ENCODE results near the gene NUP210L. TPM values are rescaled to one million over a fixed set of nuclear protein-coding genes. Genes with fewer than 3 reads are reported as not detected.

The NUP210L gene
- total and polyA plus RNA-seq, 3 donors from 2014 or later = 23.0 to 77.2 (median 24.4) TPM

DNA sequence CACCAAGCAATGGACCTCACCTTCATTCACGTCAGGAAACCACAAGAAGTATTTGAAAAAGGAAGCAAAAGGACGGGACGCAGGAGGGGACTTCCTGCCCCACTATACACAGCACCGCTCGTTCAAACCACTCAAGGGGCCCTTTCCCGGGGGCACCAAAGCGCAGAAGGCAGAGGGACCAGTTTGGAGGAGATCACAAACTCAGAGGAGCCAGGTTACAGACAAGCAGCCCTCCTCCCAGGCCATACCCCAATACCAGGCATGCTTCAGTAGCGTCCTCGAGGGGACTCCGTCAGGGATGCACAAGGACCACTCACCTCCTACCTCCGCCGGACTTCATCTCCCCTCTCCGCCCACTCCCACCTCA, 197.1 kb downstream of the NUP210L start:
- Histone ChIP-seq H3K9me3 (no peaks in the 10 kb centered on the region), H3K27ac (peak overlapping the region; percentile 94 to 96), H3K27me3 (no peaks in the 10 kb centered on the region), H3K4me3 (peak overlapping the region; percentile 94 to 99), H3K4me1 (peaks cover 41% of the 10 kb centered on the region), H3K36me3 (ENCODE audit: low read depth, missing control alignments) (no peaks in the 10 kb centered on the region)
- DNase-seq = peak; percentile 28
- WGBS, 2 donors = 0 to 2% methylated on average over 11 to 13 of the region's 13 CpGs
- no peak for TF ChIP-seq POLR2A (IDR thresholded peaks at IDR 0.05)
- TF ChIP-seq, protein P1, sequence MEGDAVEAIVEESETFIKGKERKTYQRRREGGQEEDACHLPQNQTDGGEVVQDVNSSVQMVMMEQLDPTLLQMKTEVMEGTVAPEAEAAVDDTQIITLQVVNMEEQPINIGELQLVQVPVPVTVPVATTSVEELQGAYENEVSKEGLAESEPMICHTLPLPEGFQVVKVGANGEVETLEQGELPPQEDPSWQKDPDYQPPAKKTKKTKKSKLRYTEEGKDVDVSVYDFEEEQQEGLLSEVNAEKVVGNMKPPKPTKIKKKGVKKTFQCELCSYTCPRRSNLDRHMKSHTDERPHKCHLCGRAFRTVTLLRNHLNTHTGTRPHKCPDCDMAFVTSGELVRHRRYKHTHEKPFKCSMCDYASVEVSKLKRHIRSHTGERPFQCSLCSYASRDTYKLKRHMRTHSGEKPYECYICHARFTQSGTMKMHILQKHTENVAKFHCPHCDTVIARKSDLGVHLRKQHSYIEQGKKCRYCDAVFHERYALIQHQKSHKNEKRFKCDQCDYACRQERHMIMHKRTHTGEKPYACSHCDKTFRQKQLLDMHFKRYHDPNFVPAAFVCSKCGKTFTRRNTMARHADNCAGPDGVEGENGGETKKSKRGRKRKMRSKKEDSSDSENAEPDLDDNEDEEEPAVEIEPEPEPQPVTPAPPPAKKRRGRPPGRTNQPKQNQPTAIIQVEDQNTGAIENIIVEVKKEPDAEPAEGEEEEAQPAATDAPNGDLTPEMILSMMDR (IDR thresholded peaks at IDR 0.05) = no peak
- intact Hi-C loops (cut with DNase I; ENCODE audit: low total_unique reads) = no loop called here

DNA sequence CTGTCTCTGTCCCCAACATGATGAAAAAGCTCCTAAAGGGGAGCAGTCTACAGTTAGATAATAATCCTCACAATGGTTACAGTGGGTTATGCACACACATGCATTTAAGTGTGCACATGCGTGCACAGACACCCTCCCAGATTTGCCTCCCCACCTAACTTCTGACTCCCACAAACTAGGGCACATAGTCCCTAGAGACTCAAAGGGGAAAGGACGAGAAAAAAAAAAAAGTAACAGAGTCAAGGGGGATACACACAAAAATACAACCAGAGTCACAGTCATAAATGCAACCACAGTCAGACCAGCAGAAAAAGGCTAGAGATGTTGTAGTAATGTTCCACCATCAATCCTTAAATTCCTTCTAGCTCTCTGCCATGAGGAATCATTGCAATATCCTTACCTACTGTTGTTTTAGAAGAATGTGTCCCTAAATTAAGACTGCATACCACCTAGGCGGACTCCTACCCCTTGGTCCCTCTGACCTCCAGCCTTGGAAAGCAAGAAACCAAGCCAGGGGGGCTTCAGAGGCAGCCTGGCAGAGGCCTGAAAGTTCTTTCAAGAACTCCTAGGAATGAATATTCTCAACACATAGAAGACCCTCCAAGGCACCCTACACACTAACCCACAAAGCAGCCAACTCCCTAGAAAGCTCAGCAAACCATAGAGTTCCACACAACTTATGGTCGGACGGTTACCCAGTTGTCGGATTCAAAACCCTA, 197.7 kb downstream of the NUP210L start:
- Histone ChIP-seq H3K4me1 (peaks cover 36% of the 10 kb centered on the region), H3K9me3 (no peaks in the 10 kb centered on the region), H3K27me3 (no peaks in the 10 kb centered on the region), H3K36me3 (ENCODE audit: low read depth, missing control alignments) (no peaks in the 10 kb centered on the region), H3K27ac (peak overlapping the region; percentile 94 to 96), H3K4me3 (peak overlapping the region; percentile 94 to 99)
- intact Hi-C loops (cut with DNase I; ENCODE audit: low total_unique reads) = no loop called here
- whole genome bisulfite sequencing, 2 donors = 20 to 26% methylated on average over 6 of the region's 6 CpGs
- DNase-seq = no peak
- TF ChIP-seq, protein P1 (IDR thresholded peaks at IDR 0.05) = no peak
- no peak for TF ChIP-seq POLR2A (IDR thresholded peaks at IDR 0.05)

DNA sequence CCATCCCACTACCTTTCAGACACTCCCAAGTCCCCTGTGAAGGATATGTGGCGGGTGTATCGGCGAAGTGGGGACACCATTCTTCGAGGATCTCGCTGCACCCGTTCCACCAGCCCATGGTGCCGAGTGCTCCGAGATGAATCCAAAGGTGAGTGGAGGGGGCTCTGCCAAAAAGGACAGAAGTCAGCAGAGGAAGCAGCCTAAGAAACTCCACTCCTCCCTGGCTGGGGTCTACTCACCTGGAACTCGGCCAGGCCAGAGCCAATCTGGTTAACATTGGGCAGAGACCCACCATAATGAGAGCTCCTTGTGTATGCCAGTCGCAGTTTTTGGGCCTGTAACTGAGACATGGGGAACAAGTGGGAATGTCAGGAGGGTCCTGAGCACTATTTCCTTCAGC, 200.0 kb downstream of the NUP210L start:
- 89 to 90% methylated on average over 10 of the region's 10 CpGs for WGBS, 2 donors
- H3K4me3 ChIP-seq = no peak overlapping the region
- no peaks in the 10 kb centered on the region for H3K27me3 ChIP-seq
- no peak for TF ChIP-seq POLR2A (IDR thresholded peaks at IDR 0.05)
- TF ChIP-seq, protein P1 (IDR thresholded peaks at IDR 0.05) = no peak
- H3K9me3 ChIP-seq = no peaks in the 10 kb centered on the region
- DNase-seq = no peak
- no peak overlapping the region for H3K27ac ChIP-seq
- peaks cover 29% of the 10 kb centered on the region for H3K4me1 ChIP-seq
- H3K36me3 ChIP-seq (ENCODE audit: low read depth, missing control alignments) = no peaks in the 10 kb centered on the region
- intact Hi-C loops (cut with DNase I; ENCODE audit: low total_unique reads) = no loop called here

DNA sequence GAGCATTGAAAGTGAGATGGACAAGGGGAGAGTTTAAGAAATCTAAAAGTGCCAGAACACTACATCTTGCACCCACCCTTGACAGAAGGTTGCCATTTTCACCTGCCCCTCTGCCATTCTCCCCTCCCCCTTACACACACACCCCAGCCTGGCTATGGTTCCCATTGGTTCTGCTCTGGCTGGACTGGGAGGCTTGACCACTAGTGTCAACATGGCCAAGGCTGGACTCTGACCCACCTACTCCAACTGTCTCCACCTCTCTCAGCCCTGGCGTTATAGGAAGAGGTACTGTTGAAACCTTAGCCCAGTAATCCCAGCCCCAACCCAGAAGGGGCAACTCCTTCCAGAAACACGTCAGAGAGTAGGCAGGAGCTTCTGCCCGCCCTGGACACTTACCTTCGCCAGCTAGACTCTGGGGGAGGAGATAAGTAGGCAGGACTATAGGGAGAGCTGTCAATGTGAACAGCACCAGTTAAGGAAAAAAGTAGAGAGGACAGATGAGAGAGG, 201.0 kb downstream of the NUP210L start:
- no peak overlapping the region for H3K27ac ChIP-seq
- H3K4me1 ChIP-seq = peaks cover 23% of the 10 kb centered on the region
- no peaks in the 10 kb centered on the region for H3K27me3 ChIP-seq
- no peaks in the 10 kb centered on the region for H3K36me3 ChIP-seq (ENCODE audit: low read depth, missing control alignments)
- intact Hi-C loops (cut with DNase I; ENCODE audit: low total_unique reads) = no loop called here
- no peak for DNase-seq
- WGBS, 2 donors = 54 to 65% methylated on average over 4 of the region's 4 CpGs
- TF ChIP-seq POLR2A (IDR thresholded peaks at IDR 0.05) = no peak
- TF ChIP-seq, protein P1 (IDR thresholded peaks at IDR 0.05) = no peak
- no peak overlapping the region for H3K4me3 ChIP-seq
- H3K9me3 ChIP-seq = no peaks in the 10 kb centered on the region

DNA sequence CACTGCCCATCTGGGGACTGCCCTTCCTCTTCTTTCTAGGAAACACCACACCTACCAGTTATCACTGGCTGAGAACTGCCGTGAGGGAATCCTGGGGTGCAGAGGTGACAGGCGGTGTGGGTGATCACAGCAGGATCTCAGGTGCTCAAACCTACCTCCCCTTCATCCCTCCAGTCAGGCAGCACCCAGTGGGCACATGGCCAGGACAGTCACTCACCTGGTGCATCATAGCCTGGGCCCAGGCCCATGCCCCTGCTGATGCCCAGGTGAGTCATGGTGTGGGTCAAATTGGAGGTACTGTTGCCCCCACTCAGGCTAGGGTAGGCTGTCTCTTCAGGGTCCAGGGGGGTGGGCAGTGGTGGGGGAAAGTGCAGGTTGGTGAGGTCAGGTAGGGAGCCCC, 203.1 kb downstream of the NUP210L start:
- Histone ChIP-seq H3K27me3 (no peaks in the 10 kb centered on the region), H3K36me3 (ENCODE audit: low read depth, missing control alignments) (no peaks in the 10 kb centered on the region), H3K4me1 (peaks cover 16% of the 10 kb centered on the region), H3K27ac (no peak overlapping the region), H3K9me3 (no peaks in the 10 kb centered on the region), H3K4me3 (no peak overlapping the region)
- WGBS, 2 donors = 82 to 92% methylated on average over 2 of the region's 2 CpGs
- no peak for DNase-seq
- intact Hi-C loops (cut with DNase I; ENCODE audit: low total_unique reads) = no loop called here
- TF ChIP-seq, protein P1 (IDR thresholded peaks at IDR 0.05) = no peak
- no peak for TF ChIP-seq POLR2A (IDR thresholded peaks at IDR 0.05)
